Liver (tissue), 9 donors: ENCODE results near the gene MELTF. TPM values are rescaled to one million over a fixed set of nuclear protein-coding genes. Genes with fewer than 3 reads are reported as not detected.

ENCODE experiments used
- DNase-seq: peaks from one replicate; pipeline ENCODE4 v3.0.0-alpha.2; 2017; ENCODE audit warnings: low spot score
- H3K27ac ChIP-seq, 2 donors: one replicate each; pipeline ENCODE4 v1.7.0; 2013; ENCODE audit warnings: inconsistent platforms in 2 of 2, low read length in 2 of 2, control low read depth in 1 of 2, low read depth in 1 of 2, mild to moderate bottlenecking in 1 of 2
- H3K27me3 ChIP-seq, 4 donors: one replicate each; pipeline versions ENCODE4 v1.6.1 to v1.7.0; 2013; ENCODE audit warnings: low read length in 3 of 4, inconsistent platforms in 1 of 4, mild to moderate bottlenecking in 1 of 4, moderate library complexity in 1 of 4; ENCODE audit not compliant: control insufficient read depth in 4 of 4, insufficient read depth in 4 of 4
- H3K36me3 ChIP-seq, 4 donors: one replicate each; pipeline versions ENCODE4 v1.6.1 to v1.7.0; 2013; ENCODE audit warnings: low read length in 3 of 4, mild to moderate bottlenecking in 3 of 4, low read depth in 1 of 4, moderate library complexity in 1 of 4; ENCODE audit not compliant: control insufficient read depth in 4 of 4, insufficient read depth in 3 of 4
- H3K4me1 ChIP-seq, 4 donors: one replicate each; pipeline versions ENCODE4 v1.6.1 to v1.7.0; 2013; ENCODE audit warnings: low read length in 3 of 4, mild to moderate bottlenecking in 3 of 4, moderate library complexity in 1 of 4; ENCODE audit not compliant: control insufficient read depth in 4 of 4, insufficient read depth in 4 of 4
- H3K4me3 ChIP-seq, 3 donors: one replicate each; pipeline versions ENCODE4 v1.6.1 to v1.7.0; 2013; ENCODE audit warnings: low read length in 3 of 3, control low read depth in 1 of 3, low read depth in 1 of 3, mild to moderate bottlenecking in 1 of 3
- H3K9ac ChIP-seq, 2 donors: one replicate each; pipeline ENCODE4 v1.7.0; 2013; ENCODE audit warnings: low read length in 2 of 2, mild to moderate bottlenecking in 2 of 2, moderate library complexity in 2 of 2, control low read depth in 1 of 2, low read depth in 1 of 2
- H3K9me3 ChIP-seq, 4 donors: one replicate each; pipeline versions ENCODE4 v1.6.1 to v1.7.0; 2013; ENCODE audit warnings: low read length in 3 of 4; ENCODE audit not compliant: control insufficient read depth in 4 of 4
- FOXA1 ChIP-seq: IDR thresholded peaks from 2 replicates; pipeline ENCODE4 v1.6.1; 2016; ENCODE audit warnings: antibody characterized with exemption
- GABPA ChIP-seq, 2 donors: IDR thresholded peaks in 1 of 2; conservative IDR thresholded peaks in 1 of 2; 2 replicates each; pipeline ENCODE4 v1.6.1; 2016; ENCODE audit warnings: antibody characterized with exemption in 2 of 2, mild to moderate bottlenecking in 1 of 2, moderate library complexity in 1 of 2
- HNF4A ChIP-seq, 2 donors: conservative IDR thresholded peaks; 2 replicates each; pipeline ENCODE4 v1.6.1; 2016; ENCODE audit warnings: antibody characterized with exemption in 2 of 2, mild to moderate bottlenecking in 2 of 2
- HNF4G ChIP-seq: IDR thresholded peaks from 2 replicates; pipeline ENCODE4 v1.6.1; 2016; ENCODE audit warnings: antibody characterized with exemption
- JUND ChIP-seq, 2 donors: IDR thresholded peaks; 2 replicates each; pipeline ENCODE4 v1.6.1; 2016; ENCODE audit warnings: antibody characterized with exemption in 2 of 2
- RAD21 ChIP-seq, 2 donors: IDR thresholded peaks; 2 replicates each; pipeline ENCODE4 v1.6.1; 2016; ENCODE audit warnings: antibody characterized with exemption in 2 of 2, mild to moderate bottlenecking in 2 of 2
- RXRA ChIP-seq, 2 donors: IDR thresholded peaks; 2 replicates each; pipeline ENCODE4 v1.6.1; 2017 to 2018; ENCODE audit warnings: antibody characterized with exemption in 2 of 2, mild to moderate bottlenecking in 1 of 2
- SP1 ChIP-seq: IDR thresholded peaks from 2 replicates; pipeline ENCODE4 v1.6.1; 2018; ENCODE audit warnings: antibody characterized with exemption, mild to moderate bottlenecking
- TAF1 ChIP-seq: conservative IDR thresholded peaks from 2 replicates; pipeline ENCODE4 v1.6.1; 2016; ENCODE audit warnings: antibody characterized with exemption, mild to moderate bottlenecking
- YY1 ChIP-seq: IDR thresholded peaks from 2 replicates; pipeline ENCODE4 v1.6.1; 2016; ENCODE audit warnings: antibody characterized with exemption, mild to moderate bottlenecking
- ZBTB33 ChIP-seq: IDR thresholded peaks from 2 replicates; pipeline ENCODE4 v1.6.1; 2016; ENCODE audit warnings: antibody characterized with exemption
- WGBS: extraction: QIAGEN DNeasy Blood & Tissue Kit; methylation state at CpG from one replicate; pipeline ENCODE4 v1.1.7; 2013; 5-methylcytosine and 5-hydroxymethylcytosine counted together
- polyA plus RNA-seq, 2 donors: library from polyadenylated mRNA; stranded (reverse) in 1 of 2; unstranded in 1 of 2; fragments of 200-250 nt in 1 of 2; fragments of >200 nt in 1 of 2; fragmentation: Nextera tagmentation in 1 of 2; extraction: Ambion mirVana in 1 of 2; gene quantifications; one replicate each; pipeline versions ENCODE4 v1.2.1 to v1.2.3, GENCODE V29; 2013 to 2015
- total RNA-seq, 2 donors: library from RNA; depleted of rRNA; stranded (reverse); fragments of >200 nt; gene quantifications; one replicate each; pipeline ENCODE4 v1.2.3, GENCODE V29; 2014
- TF ChIP-seq, protein P1 (sequence below): IDR thresholded peaks from 2 replicates; pipeline ENCODE4 v1.6.1; 2016; ENCODE audit warnings: antibody characterized with exemption
- TF ChIP-seq, protein P2 (sequence below): IDR thresholded peaks from 2 replicates; pipeline ENCODE4 v1.6.1; 2016; ENCODE audit warnings: antibody characterized with exemption
- TF ChIP-seq, protein P3 (sequence below): fragments of 150-350 bp; IDR thresholded peaks from 2 replicates; pipeline ENCODE4 v1.5.1; 2017; ENCODE audit warnings: improper control_type of control experiment, low read depth, low read length; ENCODE audit not compliant: missing input control
- donor health status: healthy.
- donor health status: healthy.
- donor health status: healthy.
- donor health status: healthy.
- donor health status: healthy.

MELTF gene
- total and polyA plus RNA-seq, 4 donors = 0.14 to 1.2 (median 1.0) TPM

DNA sequence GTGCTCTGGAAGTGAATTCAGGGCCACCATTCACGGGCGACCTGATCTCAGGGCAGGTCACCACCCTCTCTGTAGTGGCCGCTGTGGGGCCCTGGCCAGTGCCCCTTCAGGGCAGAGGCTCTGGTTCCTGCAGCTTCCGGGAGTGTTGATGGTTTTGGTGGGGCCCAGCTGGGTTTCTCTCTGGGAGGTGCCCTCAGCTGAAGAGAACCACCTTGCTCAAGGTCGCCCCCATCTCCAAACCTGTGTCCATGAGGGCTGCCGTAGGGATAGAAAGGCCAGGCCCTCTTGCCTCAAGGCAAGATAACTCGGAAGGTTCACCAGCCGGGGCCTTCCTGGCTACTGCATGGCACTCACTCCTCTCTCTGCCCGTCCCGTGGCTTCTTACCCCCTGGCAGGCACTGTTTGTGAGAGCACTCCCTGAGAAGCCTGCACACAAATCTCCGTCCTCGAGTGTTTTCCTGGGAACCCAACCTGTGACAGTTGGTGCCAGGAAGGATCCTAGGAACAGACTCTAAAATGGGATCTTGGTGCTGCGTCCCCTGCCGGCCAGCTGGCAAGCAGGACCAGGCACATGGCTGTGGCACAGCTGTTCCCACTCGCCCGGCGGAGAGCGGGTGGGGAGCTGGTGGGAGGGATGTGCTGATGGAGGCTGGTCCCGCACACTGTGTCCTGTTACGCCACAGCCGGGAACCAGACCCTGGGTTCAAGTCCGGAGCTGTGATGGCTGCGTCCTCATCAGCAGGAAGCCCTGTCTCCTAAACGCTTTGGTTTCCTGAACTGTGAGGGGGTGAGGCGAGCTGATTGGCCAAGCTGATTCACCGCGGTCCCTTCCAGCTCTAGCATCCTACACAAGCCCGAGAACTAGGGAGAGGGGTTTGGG is 37.8 kb downstream of the MELTF start:
- no peaks in the 10 kb centered on the region for H3K4me1 ChIP-seq
- H3K27ac ChIP-seq = no peak overlapping the region
- 90% methylated on average over 28 of the region's 28 CpGs for WGBS
- H3K27me3 ChIP-seq = no peaks in the 10 kb centered on the region
- no peak for TF ChIP-seq JUND (IDR thresholded peaks at IDR 0.05)
- no peak for TF ChIP-seq FOXA1
- no peak for TF ChIP-seq RXRA (IDR thresholded peaks at IDR 0.05)
- TF ChIP-seq GABPA (IDR thresholded peaks at IDR 0.05 in 1 of 2, conservative IDR thresholded peaks at IDR 0.05 in 1 of 2) = no peak
- TF ChIP-seq SP1 = no peak
- TF ChIP-seq TAF1 = no peak
- TF ChIP-seq ZBTB33 = no peak
- no peak for TF ChIP-seq HNF4A (conservative IDR thresholded peaks at IDR 0.05)
- TF ChIP-seq, protein P1, sequence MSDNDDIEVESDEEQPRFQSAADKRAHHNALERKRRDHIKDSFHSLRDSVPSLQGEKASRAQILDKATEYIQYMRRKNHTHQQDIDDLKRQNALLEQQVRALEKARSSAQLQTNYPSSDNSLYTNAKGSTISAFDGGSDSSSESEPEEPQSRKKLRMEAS = no peak
- TF ChIP-seq, protein P2, sequence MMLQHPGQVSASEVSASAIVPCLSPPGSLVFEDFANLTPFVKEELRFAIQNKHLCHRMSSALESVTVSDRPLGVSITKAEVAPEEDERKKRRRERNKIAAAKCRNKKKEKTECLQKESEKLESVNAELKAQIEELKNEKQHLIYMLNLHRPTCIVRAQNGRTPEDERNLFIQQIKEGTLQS = no peak
- TF ChIP-seq RAD21 (IDR thresholded peaks at IDR 0.05) = no peak
- TF ChIP-seq, protein P3, sequence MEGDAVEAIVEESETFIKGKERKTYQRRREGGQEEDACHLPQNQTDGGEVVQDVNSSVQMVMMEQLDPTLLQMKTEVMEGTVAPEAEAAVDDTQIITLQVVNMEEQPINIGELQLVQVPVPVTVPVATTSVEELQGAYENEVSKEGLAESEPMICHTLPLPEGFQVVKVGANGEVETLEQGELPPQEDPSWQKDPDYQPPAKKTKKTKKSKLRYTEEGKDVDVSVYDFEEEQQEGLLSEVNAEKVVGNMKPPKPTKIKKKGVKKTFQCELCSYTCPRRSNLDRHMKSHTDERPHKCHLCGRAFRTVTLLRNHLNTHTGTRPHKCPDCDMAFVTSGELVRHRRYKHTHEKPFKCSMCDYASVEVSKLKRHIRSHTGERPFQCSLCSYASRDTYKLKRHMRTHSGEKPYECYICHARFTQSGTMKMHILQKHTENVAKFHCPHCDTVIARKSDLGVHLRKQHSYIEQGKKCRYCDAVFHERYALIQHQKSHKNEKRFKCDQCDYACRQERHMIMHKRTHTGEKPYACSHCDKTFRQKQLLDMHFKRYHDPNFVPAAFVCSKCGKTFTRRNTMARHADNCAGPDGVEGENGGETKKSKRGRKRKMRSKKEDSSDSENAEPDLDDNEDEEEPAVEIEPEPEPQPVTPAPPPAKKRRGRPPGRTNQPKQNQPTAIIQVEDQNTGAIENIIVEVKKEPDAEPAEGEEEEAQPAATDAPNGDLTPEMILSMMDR = no peak
- H3K36me3 ChIP-seq = no peaks in the 10 kb centered on the region
- H3K4me3 ChIP-seq = no peak overlapping the region
- no peaks in the 10 kb centered on the region for H3K9me3 ChIP-seq
- H3K9ac ChIP-seq = no peak overlapping the region
- DNase-seq = no peak

DNA sequence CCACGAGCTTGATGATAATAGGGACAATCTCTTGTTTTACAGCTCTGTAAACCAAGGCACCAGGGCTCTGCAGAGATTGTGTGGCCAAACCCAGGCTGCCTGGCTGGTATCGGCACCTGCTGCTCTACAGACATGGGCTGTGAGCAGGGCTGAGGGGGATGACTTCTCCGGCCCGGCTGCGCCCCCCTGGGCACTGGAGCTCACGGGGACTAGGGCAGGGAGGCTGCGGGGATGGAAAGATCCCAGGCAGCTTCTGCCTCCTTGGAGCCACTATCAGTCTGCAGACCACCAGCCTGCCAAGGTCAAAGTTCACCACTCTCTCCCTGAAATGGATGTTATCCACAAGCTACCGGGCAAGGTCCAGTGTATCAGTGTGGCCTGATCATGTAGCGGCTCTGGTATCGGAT is 39.0 kb downstream of the MELTF start:
- Histone ChIP-seq H3K27me3 (no peaks in the 10 kb centered on the region), H3K9me3 (no peaks in the 10 kb centered on the region), H3K4me3 (no peak overlapping the region), H3K36me3 (no peaks in the 10 kb centered on the region), H3K9ac (no peak overlapping the region), H3K27ac (no peak overlapping the region), H3K4me1 (no peaks in the 10 kb centered on the region)
- no peak for TF ChIP-seq YY1
- TF ChIP-seq HNF4G = no peak
- TF ChIP-seq, protein P1 = no peak
- 92% methylated on average over 10 of the region's 10 CpGs for WGBS
- no peak for DNase-seq
